K562 (cell line): ENCODE data around the gene PDE9A. TPM values are rescaled to one million over a fixed set of nuclear protein-coding genes. Genes with fewer than 3 reads are reported as not detected.
A peak's percentile ranks its signal among the peaks of the same experiment; 100 is the strongest.

ENCODE experiments used
- ATAC-seq: fragments of 200-7000 bp; cut with Tn5 transposase; 3 replicates; pipeline ENCODE4 v1.9.1; 2020; ENCODE audit warnings: moderate library complexity
- Bru-seq: library from RNA; stranded (reverse); fragments of 400-500 nt; gene quantifications from one replicate; lab custom pipeline; 2021; lab: Mats Ljungman, UMichigan
- BruChase-seq, 2 experiments: library from RNA; stranded (reverse); fragments of 400-500 nt; gene quantifications; one replicate each; lab custom pipeline; 2021; lab: Mats Ljungman, UMichigan
- BruUV-seq: library from RNA; stranded (reverse); fragments of 400-500 nt; replicated peaks from 2 replicates; lab custom pipeline; 2021; lab: Mats Ljungman, UMichigan
- CTCF ChIA-PET: fragments of 300-600 bp; formaldehyde crosslinking; extraction: SDS; loops from one replicate; lab custom pipeline; 2021; ENCODE audit warnings: low intra/inter-chr PET ratio; lab: Yijun Ruan, JAX
- POLR2A ChIA-PET: fragments of 300-600, 350-650 bp; sonication (Branson Sonifier 250); formaldehyde crosslinking; extraction: SDS; loops from one replicate; lab custom pipeline; 2021; ENCODE audit warnings: antibody characterized with exemption, inconsistent platforms; lab: Yijun Ruan, JAX
- DNase-seq, 4 experiments: peaks; one replicate each; pipeline versions ENCODE4 v3.0.0 to v3.0.0-alpha.2; 2011 to 2018; ENCODE audit warnings: low spot score in 3 of 4, mixed read lengths in 3 of 4; ENCODE audit errors: extremely low read depth in 1 of 4
- FAIRE-seq: peaks from 2 replicates; lab custom pipeline; 2011; peaks lifted over from hg19 to GRCh38; lab: Jason Lieb, UNC
- H2AFZ ChIP-seq: 2 replicates; pipeline ENCODE4 v1.6.0; 2011; ENCODE audit warnings: low read depth, low read length, control low read depth, inconsistent platforms
- H3K27ac ChIP-seq: fragments of 200-600 bp; 3 replicates; pipeline ENCODE4 v1.8.0; 2011; ENCODE audit warnings: low read depth, mild to moderate bottlenecking, control low read depth, inconsistent platforms, low read length, moderate library complexity, mixed read lengths; ENCODE audit errors: extremely low read depth
- H3K27me3 ChIP-seq, 2 experiments: fragments of 300-600 bp in 1 of 2; 2 replicates in 1 of 2; 3 replicates in 1 of 2; pipeline versions ENCODE4 v1.6.0 to v1.8.0; 2011; ENCODE audit warnings: inconsistent platforms in 2 of 2, low read length in 2 of 2, mild to moderate bottlenecking in 1 of 2, mixed read lengths in 1 of 2, moderate library complexity in 1 of 2; ENCODE audit not compliant: control insufficient read depth in 2 of 2, insufficient read depth in 2 of 2
- H3K36me3 ChIP-seq: fragments of 300-600 bp; 3 replicates; pipeline ENCODE4 v1.8.0; 2011; ENCODE audit warnings: mild to moderate bottlenecking, low read length, inconsistent platforms; ENCODE audit not compliant: control insufficient read depth, insufficient read depth
- H3K4me1 ChIP-seq, 2 experiments: fragments of 200-600 bp in 1 of 2; replicated peaks in 1 of 2; 2 replicates in 1 of 2; 3 replicates in 1 of 2; pipeline versions ENCODE4 v1.5.1 to v1.8.0; 2011; ENCODE audit warnings: inconsistent platforms in 2 of 2, low read length in 2 of 2, mild to moderate bottlenecking in 1 of 2, mixed read lengths in 1 of 2, moderate library complexity in 1 of 2; ENCODE audit not compliant: control insufficient read depth in 2 of 2, insufficient read depth in 2 of 2
- H3K4me2 ChIP-seq: 2 replicates; pipeline ENCODE4 v1.6.1; 2011; ENCODE audit warnings: low read length, control low read depth, inconsistent platforms, mixed read lengths; ENCODE audit not compliant: insufficient read depth
- H3K4me3 ChIP-seq: fragments of 200-600 bp; sonication (generic), shearing (Covaris generic); 2 replicates; pipeline ENCODE4 v1.5.1; 2016; ENCODE audit warnings: control low read depth, inconsistent platforms
- H3K79me2 ChIP-seq: fragments of 200-600 bp; 3 replicates; pipeline ENCODE4 v1.8.0; 2011; ENCODE audit warnings: low read length, inconsistent platforms; ENCODE audit not compliant: control insufficient read depth, insufficient read depth
- H3K9ac ChIP-seq, 2 experiments: 2 replicates each; pipeline versions ENCODE4 v1.6.0 to v1.6.1; 2011; ENCODE audit warnings: low read depth in 2 of 2, low read length in 2 of 2, control low read depth in 1 of 2, inconsistent platforms in 1 of 2, mild to moderate bottlenecking in 1 of 2, mixed read lengths in 1 of 2; ENCODE audit not compliant: insufficient read depth in 1 of 2
- H3K9me1 ChIP-seq: one replicate; pipeline ENCODE4 v1.6.0; 2011; ENCODE audit warnings: inconsistent platforms, mild to moderate bottlenecking, low read length, moderate library complexity; ENCODE audit not compliant: control insufficient read depth, insufficient read depth
- H3K9me3 ChIP-seq: replicated peaks from 2 replicates; pipeline ENCODE4 v1.5.1; 2011; ENCODE audit warnings: low read depth, low read length, inconsistent platforms; ENCODE audit not compliant: control insufficient read depth, insufficient read depth
- H4K20me1 ChIP-seq: replicated peaks from 2 replicates; pipeline ENCODE4 v1.6.1; 2011; ENCODE audit warnings: low read length, inconsistent platforms, mixed read lengths; ENCODE audit not compliant: control insufficient read depth, insufficient read depth
- ARHGAP35 ChIP-seq: fragments of 450-650 bp; IDR thresholded peaks from 2 replicates; pipeline ENCODE4 v1.6.1; 2018; ENCODE audit not compliant: partially characterized antibody
- HNRNPK ChIP-seq: fragments of 200-400 bp; formaldehyde crosslinking; IDR thresholded peaks from one replicate; pipeline ENCODE4 v1.6.1; 2018; ENCODE audit warnings: mild to moderate bottlenecking, low read depth, low read length; ENCODE audit not compliant: poor library complexity, severe bottlenecking
- KDM1A ChIP-seq, 2 experiments: fragments of 450-650 bp; IDR thresholded peaks; 2 replicates each; pipeline ENCODE4 v1.6.1; 2016; ENCODE audit warnings: mild to moderate bottlenecking in 2 of 2
- PCBP1 ChIP-seq: fragments of 200-400 bp; formaldehyde crosslinking; IDR thresholded peaks from 2 replicates; pipeline ENCODE4 v1.6.1; 2018; ENCODE audit warnings: mild to moderate bottlenecking, low read depth, low read length; ENCODE audit not compliant: poor library complexity, severe bottlenecking
- VEZF1 ChIP-seq: fragments of 200-800 bp; sonication (Bioruptor generic); IDR thresholded peaks from 2 replicates; pipeline ENCODE4 v1.6.1; 2017; ENCODE audit warnings: missing genetic modification characterization, missing compliant biosample characterization
- ZNF408 ChIP-seq: fragments of 250-450 bp; sonication (Bioruptor Pico); IDR thresholded peaks from 2 replicates; pipeline ENCODE4 v1.4.0; 2020; ENCODE audit warnings: low read depth, mild to moderate bottlenecking, moderate library complexity
- WGBS: fragments of 100-300 bp; shearing (Covaris generic); methylation state at CpG from one replicate; pipeline ENCODE4 v1.1.6; 2016; ENCODE audit warnings: low coverage, mixed read lengths; ENCODE audit not compliant: insufficient coverage; ENCODE audit errors: missing lambda C conversion rate; 5-methylcytosine and 5-hydroxymethylcytosine counted together
- in situ Hi-C: fragments of 300-500 bp; cut with MboI; formaldehyde crosslinking; loops from 4 replicates; pipeline ENCODE4 v1.15.0; 2018; ENCODE audit warnings: inconsistent platforms, mixed read lengths
- intact Hi-C: fragments of 100-400 bp; cut with micrococcal nuclease; formaldehyde crosslinking; loops from 2 replicates; pipeline ENCODE4 v1.14.2; 2022
- long read RNA-seq, 3 experiments: library from polyadenylated mRNA in 2 of 3; library from RNA in 1 of 3; unstranded in 2 of 3; stranded (forward) in 1 of 3; transcript quantifications; one replicate each; pipeline ENCODE4 v2.0.0, GENCODE V29; 2019 to 2022
- polyA minus RNA-seq, 3 experiments: library from RNA; depleted of rRNA, polyadenylated mRNA; stranded (reverse); fragments of >200 nt; gene quantifications; 2 replicates each; pipeline ENCODE4 v1.2.3, GENCODE V29; 2011
- polyA plus RNA-seq, 8 experiments: library from polyadenylated mRNA; depleted of rRNA in 4 of 8; stranded (reverse) in 5 of 8; unstranded in 3 of 8; fragments of >200 nt; fragmentation: Nextera tagmentation in 2 of 8; fragmentation: Illumina TruSeq in 1 of 8; extraction: Ambion mirVana in 2 of 8; extraction: Trizol in 1 of 8; gene quantifications; 2 replicates each; pipeline versions ENCODE4 v1.2.1 to v1.2.3, GENCODE V29; 2011 to 2014; ENCODE audit warnings: inconsistent platforms in 1 of 8, missing spikeins in 1 of 8
- total RNA-seq, 7 experiments: library from RNA; depleted of rRNA in 6 of 7; stranded (reverse); fragments of >200 nt in 6 of 7; fragmentation: Illumina TruSeq in 2 of 7; extraction: Trizol in 2 of 7; gene quantifications; 2 replicates each; pipeline versions ENCODE4 v1.2.1 to v1.2.3, GENCODE V29; 2011 to 2021; ENCODE audit warnings: low replicate concordance in 1 of 7

Gene PDE9A
- 0.12 and 0.63 TPM in 2 replicates for total RNA-seq (2011; cell fraction: chromatin; rRNA removed; ENCODE audit: low replicate concordance)
- total RNA-seq (2011; cell fraction: nucleolus; rRNA removed) = 0.92 TPM in 1 of 2 replicates, not detected in the other
- total RNA-seq (2011; cell fraction: nucleoplasm; rRNA removed) = not detected in 2 replicates
- total RNA-seq (2014; rRNA removed) = not detected in 2 replicates
- not detected in 2 replicates for total RNA-seq (2014; rRNA removed; fragmentation: Illumina TruSeq; extraction: Trizol)
- not detected in 2 replicates for total RNA-seq (2015; rRNA removed; fragmentation: Illumina TruSeq; extraction: Trizol)
- 0.27 TPM in 1 of 2 replicates, not detected in the other for total RNA-seq (2021)
- 0.07 TPM in 1 of 2 replicates, not detected in the other for polyA plus RNA-seq (2011; rRNA removed)
- 0.13 TPM in 1 of 2 replicates, not detected in the other for polyA plus RNA-seq (2011; cell fraction: cytosol; rRNA removed)
- polyA plus RNA-seq (2011; cell fraction: nucleus; rRNA removed) = 0.15 TPM in 1 of 2 replicates, not detected in the other
- not detected in 2 replicates for polyA plus RNA-seq (2012)
- polyA plus RNA-seq (2014; fragmentation: Illumina TruSeq; extraction: Trizol) = not detected in 2 replicates
- polyA plus RNA-seq (2014; fragmentation: Nextera tagmentation; extraction: Ambion mirVana) = not detected
- polyA plus RNA-seq (2014; rRNA removed) = not detected in 2 replicates
- polyA minus RNA-seq (2011; rRNA and poly(A)+ RNA removed) = not detected in 2 replicates
- not detected in 2 replicates for polyA minus RNA-seq (2011; cell fraction: cytosol; rRNA and poly(A)+ RNA removed)
- not detected in 2 replicates for polyA minus RNA-seq (2011; cell fraction: nucleus; rRNA and poly(A)+ RNA removed)
- Bru-seq, nascent RNA = percentile 9 among the genes with signal in this experiment
- BruChase-seq, experiment 1, labeled RNA remaining after a 2-hour chase = percentile 8 among the genes with signal in this experiment
- percentile 13 among the genes with signal in this experiment for BruChase-seq, experiment 2, labeled RNA remaining after a 6-hour chase
- long read RNA-seq, experiment 1 = 0 reads
- long read RNA-seq, experiment 2 = 0 reads
- long read RNA-seq, experiment 3 = 0 reads

GRCh38 chr21:42653231-42654061 lies at the start of gene PDE9A:
TSS of gene PDE9A (plus strand) at chr21:42653621. CDS start at chr21:42653815, 194 bp downstream.
- FAIRE-seq (no peak), ATAC-seq (peak; percentile 26; the same call in 2 of the 3 replicates), DNase-seq (peak in 3 of 4 experiments; percentile 54 to 82 (median 79))
- no peak within 1 kb of the TSS for H3K27ac ChIP-seq
- H3K9ac ChIP-seq = no peak within 1 kb of the TSS; a peak in 1 of 4 replicates
- intact Hi-C loops (no loop called here), in situ Hi-C loops (no loop called here)
- H4K20me1 ChIP-seq = peaks cover 41% of the 10 kb centered on the region
- peaks cover 74 to 88% of the 10 kb centered on the region in 2 experiments for H3K27me3 ChIP-seq
- POLR2A ChIA-PET = interaction anchor here (0.6 to 1.2 kb wide), 2 partner anchors 36 to 113 kb away, joined by 3 to 5 read pairs; no protein-coding TSS in a partner anchor
- no peaks in the 10 kb centered on the region for H3K79me2 ChIP-seq
- BruUV-seq = no TSS peak
- no peaks in the 10 kb centered on the region for H3K9me1 ChIP-seq
- no peak within 1 kb of the TSS for H3K4me2 ChIP-seq
- CTCF ChIA-PET = interaction anchor here (0.6 kb wide), 2 partner anchors 85 to 992 kb away, joined by 3 read pairs; no protein-coding TSS in a partner anchor
- H3K4me3 ChIP-seq = no peak within 1 kb of the TSS
- no peak within 1 kb of the TSS for H2AFZ ChIP-seq
- no peaks in the 10 kb centered on the region for H3K36me3 ChIP-seq
- no peaks in the 10 kb centered on the region for H3K9me3 ChIP-seq
- TF ChIP-seq VEZF1 (CRISPR knock-in tag) (peak; percentile 11; the same call in 1 of the 2 replicates), ARHGAP35 (no peak), PCBP1 (peak; percentile 33), ZNF408 (no peak), HNRNPK (peak; percentile 83), KDM1A (IDR thresholded peaks at IDR 0.05) (peak in 1 of 2 experiments; percentile 31; a peak in 1 of 4 replicates)
- peaks cover 0 to 14% of the 10 kb centered on the region in 2 experiments; a peak in 2 of 5 replicates for H3K4me1 ChIP-seq
- 6% methylated on average over 30 of the region's 91 CpGs for WGBS
